Measurements from ENCODE around the gene BCL2L14.

BCL2L14 gene

DNA sequence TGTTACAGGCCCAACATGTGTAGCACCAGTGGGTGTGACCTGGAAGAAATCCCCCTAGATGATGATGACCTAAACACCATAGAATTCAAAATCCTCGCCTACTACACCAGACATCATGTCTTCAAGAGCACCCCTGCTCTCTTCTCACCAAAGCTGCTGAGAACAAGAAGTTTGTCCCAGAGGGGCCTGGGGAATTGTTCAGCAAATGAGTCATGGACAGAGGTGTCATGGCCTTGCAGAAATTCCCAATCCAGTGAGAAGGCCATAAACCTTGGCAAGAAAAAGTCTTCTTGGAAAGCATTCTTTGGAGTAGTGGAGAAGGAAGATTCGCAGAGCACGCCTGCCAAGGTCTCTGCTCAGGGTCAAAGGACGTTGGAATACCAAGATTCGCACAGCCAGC, 8.6 kb downstream of the BCL2L14 start:
- no peak overlapping the region for H3K4me3 ChIP-seq (ENCODE audit: low read length)
- DNase-seq (ENCODE audit: low read depth), result peak; percentile 9
- no peak for TF ChIP-seq CTCF (IDR thresholded peaks at IDR 0.05; ENCODE audit: insufficient read depth, low read depth, low read length, missing control alignments)

DNA sequence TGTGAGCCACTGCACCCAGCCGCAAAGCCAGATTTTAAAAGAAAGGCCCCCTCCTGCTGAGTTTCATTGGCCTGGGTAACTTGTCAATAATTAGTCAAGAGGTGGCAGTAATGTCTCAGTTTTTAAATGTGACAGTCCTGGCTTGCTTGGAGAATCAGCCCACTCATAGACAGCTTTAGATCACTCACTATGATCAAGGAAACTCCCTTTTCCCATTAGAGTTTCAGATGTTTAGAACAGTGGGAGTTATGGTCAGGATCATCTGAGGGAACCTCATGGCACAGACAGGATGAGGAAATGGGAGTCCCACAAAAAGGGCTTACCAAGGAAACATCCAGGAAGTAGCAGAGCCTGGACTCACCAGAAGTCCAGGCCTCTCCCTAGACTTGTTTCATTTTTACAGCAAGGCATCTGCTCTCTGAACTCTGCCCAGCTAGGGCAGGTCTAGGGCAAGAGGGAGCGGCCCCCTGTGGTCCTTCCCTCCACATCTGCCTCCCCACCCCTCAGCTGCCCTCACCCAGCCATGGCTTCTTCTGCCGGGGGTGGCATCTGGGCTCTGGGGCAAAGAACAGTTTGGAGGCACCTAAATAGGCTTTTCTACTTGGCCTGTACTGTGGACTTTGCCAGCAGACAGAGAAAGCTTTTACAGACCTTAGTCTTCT, 11.2 kb downstream of the BCL2L14 start:
- DNase-seq (ENCODE audit: low read depth), result peak; percentile 46

GRCh38 chr12:12083688-12084087, 12.9 kb downstream of the BCL2L14 start:
- H3K4me3 ChIP-seq (ENCODE audit: low read length), result no peak overlapping the region
- no peak for TF ChIP-seq CTCF (IDR thresholded peaks at IDR 0.05; ENCODE audit: insufficient read depth, low read depth, low read length, missing control alignments)
- DNase-seq (ENCODE audit: low read depth), result no peak

More for the DNA sequence above, 11.2 kb downstream of the BCL2L14 start:
- H3K4me3 ChIP-seq (ENCODE audit: low read length), result no peak overlapping the region
- peak; percentile 15 for TF ChIP-seq CTCF (IDR thresholded peaks at IDR 0.05; ENCODE audit: insufficient read depth, low read depth, low read length, missing control alignments)

DNA sequence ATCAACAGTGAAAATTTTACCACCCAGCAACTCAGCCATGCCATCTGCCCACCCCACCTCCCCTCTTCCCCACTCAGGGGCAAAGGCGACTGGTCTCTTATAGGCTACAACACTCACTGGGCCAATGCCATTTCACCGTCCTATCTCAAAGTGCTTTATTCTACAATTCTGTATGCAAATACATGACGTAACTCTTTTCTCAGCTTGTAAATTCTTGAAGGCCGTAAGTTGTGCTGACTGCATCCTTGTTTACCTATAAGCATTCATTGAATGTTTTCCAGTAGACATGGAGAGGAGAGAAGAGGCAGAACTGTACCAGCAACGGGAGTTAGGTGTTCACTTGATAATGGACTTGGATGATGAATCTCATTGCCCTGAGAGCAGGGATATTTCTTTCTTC, 15.6 kb downstream of the BCL2L14 start:
- no peak for TF ChIP-seq CTCF (IDR thresholded peaks at IDR 0.05; ENCODE audit: insufficient read depth, low read depth, low read length, missing control alignments)
- no peak overlapping the region for H3K4me3 ChIP-seq (ENCODE audit: low read length)
- DNase-seq (ENCODE audit: low read depth), result no peak

DNA sequence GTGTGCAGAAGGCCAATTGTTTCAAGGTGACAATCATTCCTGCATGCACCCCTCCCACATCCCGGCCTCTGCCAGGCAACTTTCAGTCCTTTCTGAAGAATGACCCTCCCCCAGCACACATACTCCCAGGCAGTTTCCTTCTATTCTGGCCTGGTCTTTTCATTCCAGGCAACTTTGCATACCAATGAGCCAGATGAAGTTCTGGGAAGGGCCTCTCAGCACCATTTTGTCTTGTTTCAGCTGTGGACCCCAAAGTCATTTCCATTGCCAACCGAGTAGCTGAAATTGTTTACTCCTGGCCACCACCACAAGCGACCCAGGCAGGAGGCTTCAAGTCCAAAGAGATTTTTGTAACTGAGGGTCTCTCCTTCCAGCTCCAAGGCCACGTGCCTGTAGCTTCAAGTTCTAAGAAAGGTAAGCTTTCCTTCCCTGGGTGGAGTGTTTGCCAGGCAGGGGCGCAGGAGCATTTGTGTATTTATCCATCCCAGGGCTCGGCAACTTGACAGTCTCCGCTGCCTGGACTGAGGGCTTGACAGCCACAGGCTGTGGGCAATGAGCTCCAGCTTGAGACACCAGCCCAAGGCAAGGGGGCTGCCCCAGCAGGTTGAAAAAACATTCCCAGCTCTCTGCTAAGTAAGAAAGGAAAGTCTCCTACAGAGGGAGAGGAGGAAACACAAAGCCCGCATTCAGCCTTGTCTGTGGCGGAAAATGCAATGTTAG, 16.4 kb downstream of the BCL2L14 start:
- DNase-seq (ENCODE audit: low read depth), result no peak
- no peak overlapping the region for H3K4me3 ChIP-seq (ENCODE audit: low read length)
- no peak for TF ChIP-seq CTCF (IDR thresholded peaks at IDR 0.05; ENCODE audit: insufficient read depth, low read depth, low read length, missing control alignments)

DNA sequence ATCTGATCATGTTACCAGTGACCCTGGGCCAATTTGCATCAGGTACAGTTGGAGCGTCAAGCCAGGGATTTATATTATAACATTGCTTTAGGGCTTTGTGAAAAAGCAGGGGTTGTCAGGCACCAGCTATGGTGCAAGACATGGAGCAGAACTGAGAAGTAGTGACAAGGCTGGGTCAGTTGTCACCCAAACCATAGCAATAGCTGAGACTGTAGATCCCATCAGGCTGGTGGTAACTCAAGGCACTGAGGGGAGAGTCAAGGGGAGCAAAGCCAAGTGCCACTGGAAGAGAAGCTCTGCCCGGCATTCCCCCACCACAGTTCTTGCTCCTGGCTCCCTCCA, 16.9 kb downstream of the BCL2L14 start:
- DNase-seq (ENCODE audit: low read depth), result no peak
- TF ChIP-seq CTCF (IDR thresholded peaks at IDR 0.05; ENCODE audit: insufficient read depth, low read depth, low read length, missing control alignments), result no peak
- no peak overlapping the region for H3K4me3 ChIP-seq (ENCODE audit: low read length)

- TF ChIP-seq CTCF (IDR thresholded peaks at IDR 0.05; ENCODE audit: insufficient read depth, low read depth, low read length, missing control alignments), result no peak
- DNase-seq (ENCODE audit: low read depth), result no peak
- H3K4me3 ChIP-seq (ENCODE audit: low read length), result no peak overlapping the region
Measured at GRCh38 chr12:12088147-12088546, 17.4 kb downstream of the BCL2L14 start.
